Erythroblast (primary cell): Measurements from ENCODE around the gene OR1D2.
"Not testable (repeated sequence)": the region's sequence is repeated elsewhere in the genome, so short reads cannot be mapped to it uniquely, and the experiment has no call there.

ENCODE experiments used
- DNase-seq, 2 experiments: peaks; one replicate each; lab custom pipeline; 2025; lab: John Stamatoyannopoulos, UW
- GATA1 ChIP-seq: IDR thresholded peaks from 2 replicates; pipeline ENCODE4 v1.6.1; 2011; ENCODE audit warnings: low read depth, mild to moderate bottlenecking, control low read depth, low read length, moderate library complexity
- POLR2A ChIP-seq: IDR thresholded peaks from 2 replicates; pipeline ENCODE4 v1.6.1; 2011; ENCODE audit warnings: mild to moderate bottlenecking, low read length

The OR1D2 gene

DNA sequence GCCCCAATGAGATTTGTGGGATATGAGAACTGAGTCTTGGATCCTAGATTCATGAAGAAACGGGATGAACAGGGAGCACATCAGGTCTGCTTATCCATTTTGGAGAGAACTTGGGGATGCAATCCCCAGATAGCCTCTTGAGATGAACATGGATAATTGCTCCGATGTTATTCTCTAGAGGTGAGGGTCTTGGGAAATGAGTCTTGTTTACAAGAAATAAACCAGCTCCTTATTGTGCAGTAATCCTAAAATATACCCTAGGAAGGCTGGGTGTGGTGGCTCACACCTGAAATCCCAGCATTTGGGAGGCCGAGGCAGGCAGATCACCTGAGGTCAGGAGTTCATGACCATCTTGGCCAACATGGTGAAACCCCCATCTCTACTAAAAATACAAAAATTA is at the start of gene OR1D2:
Gene OR1D2 (minus strand): TSS at position 101 of the 400 bp plus-strand sequence. CDS start 11,426 bp downstream, outside the sequence.
- no peak for DNase-seq
- TF ChIP-seq POLR2A: no peak
- no peak for TF ChIP-seq GATA1

DNA sequence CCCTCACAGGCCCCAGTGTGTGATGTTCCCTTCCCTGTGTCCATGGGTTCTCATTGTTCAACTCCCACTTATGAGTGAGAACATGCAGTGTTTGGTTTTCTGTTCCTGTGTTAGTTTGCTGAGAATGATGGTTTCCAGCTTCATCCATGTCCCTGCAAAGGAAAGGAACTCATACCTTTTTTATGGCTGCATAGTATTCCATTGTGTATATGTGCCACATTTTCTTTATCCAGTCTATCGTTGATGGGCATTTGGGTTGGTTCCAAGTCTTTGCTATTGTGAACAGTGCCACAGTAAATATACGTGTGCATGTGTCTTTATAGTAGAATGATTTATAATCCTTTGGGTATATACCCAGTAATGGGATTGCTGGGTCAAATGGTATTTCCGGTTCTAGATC is 33.3 kb upstream of the OR1D2 start:
- DNase-seq: not testable (repeated sequence)

DNA sequence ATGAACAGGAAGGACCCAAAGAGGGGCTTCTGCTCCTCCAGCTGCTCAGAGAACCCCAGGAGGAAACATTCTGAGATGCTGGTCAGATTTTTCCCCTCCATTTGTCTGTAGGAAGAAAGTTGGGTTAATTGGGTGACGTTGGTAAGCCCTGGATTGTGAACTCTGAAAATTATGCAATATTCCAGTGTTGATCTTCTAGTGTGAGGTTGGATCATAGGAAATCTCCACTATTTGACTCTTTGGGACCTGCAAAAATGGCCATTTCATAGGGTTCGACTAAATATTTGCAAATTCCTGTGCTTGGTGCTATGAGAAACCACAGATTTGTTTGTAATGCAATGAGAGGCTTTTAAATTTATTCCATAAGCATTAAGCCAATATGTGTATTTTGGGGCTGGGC is 23.2 kb upstream of the OR1D2 start, which contains the start of gene OR1G1:
Gene OR1G1 (minus strand): TSS at position 101 of the 400 bp plus-strand sequence. CDS start 0 bp downstream, at position 101.
- TF ChIP-seq POLR2A (no peak), GATA1 (no peak)
- DNase-seq: no peak

GRCh38 chr17:3073850-3074249 is 30.4 kb downstream of the OR1D2 start:
- not testable (repeated sequence) for DNase-seq

DNA sequence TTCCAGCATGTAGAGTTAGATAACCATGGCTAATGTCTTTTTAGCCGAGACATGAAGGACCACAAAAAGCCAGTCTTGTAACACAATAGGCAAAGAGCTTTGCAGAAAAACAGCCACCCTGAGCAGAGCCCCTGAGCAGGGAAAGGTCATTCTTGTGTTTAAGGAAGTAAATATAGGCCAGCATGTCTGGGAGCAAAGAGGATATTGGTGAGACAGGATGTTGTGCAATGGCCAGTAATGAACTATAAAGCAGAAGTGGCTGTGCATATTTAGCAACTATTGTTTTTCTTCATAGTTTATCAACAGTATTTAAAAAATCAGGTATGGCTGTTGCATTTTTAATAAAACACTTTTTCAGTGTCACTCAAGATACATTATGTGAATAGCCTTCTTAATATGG is 39.0 kb downstream of the OR1D2 start:
- DNase-seq: not testable (repeated sequence)

DNA sequence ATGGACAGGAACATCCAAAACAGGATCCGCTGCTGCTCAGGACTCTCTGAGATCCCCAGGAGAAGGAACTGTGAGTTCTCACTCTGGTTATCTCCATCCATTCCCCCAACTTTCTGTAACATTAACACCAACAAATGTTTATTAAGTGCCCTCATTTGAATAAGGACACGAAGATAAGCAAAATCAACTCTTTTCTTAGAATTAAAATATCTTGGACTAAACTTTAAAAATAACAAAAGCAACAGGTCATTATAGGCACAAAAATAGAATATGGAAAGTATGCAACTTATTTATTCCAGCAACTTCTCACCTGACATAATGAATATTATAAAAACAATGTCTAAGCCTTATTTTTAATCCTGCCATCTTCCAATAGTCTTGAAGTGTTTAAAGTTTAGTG is 40.7 kb downstream of the OR1D2 start, which contains the start of gene OR1D5:
Gene OR1D5 (minus strand): TSS at position 101 of the 400 bp plus-strand sequence. CDS start 0 bp downstream, at position 101.
- DNase-seq: not testable (repeated sequence)

DNA sequence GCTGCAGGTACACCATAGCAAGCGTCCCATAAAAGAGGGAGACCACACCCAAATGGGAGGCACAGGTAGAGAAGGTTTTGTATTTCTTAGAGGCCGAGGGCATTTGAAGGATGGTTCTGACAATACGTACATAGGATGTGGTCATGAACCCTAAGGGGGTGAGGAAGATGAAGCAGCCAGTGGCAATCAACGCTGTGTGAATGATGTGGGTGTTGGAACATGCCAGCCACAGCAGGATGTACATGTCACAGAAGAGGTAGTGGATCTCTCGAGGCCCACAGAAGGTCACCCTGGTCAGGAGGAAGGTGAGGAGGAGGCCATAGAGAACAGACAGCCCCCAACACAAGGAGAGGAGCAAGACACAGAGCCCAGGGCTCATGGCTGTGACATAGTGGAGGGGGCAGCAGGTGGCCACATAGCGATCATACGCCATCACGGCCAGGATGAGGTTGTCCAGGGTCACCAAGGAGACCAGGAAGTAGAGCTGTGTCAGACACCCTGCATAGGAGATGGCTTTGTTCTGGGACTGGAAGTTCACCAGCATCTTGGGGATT is 41.3 kb downstream of the OR1D2 start:
- not testable (repeated sequence) for DNase-seq

GRCh38 chr17:3054868-3055267 is 49.4 kb downstream of the OR1D2 start:
- DNase-seq: not testable (repeated sequence)

GRCh38 chr17:3049705-3050295 is 54.4 kb downstream of the OR1D2 start:
- no peak for DNase-seq
- TF ChIP-seq POLR2A (no peak), GATA1 (no peak)

- DNase-seq: peak; percentile 88 to 92
- TF ChIP-seq GATA1 (no peak), POLR2A (peak; percentile 39)
Measured at GRCh38 chr17:3048727-3049471, 55.3 kb downstream of the OR1D2 start.

GRCh38 chr17:3046753-3047152 is 57.5 kb downstream of the OR1D2 start:
- DNase-seq: no peak
- TF ChIP-seq POLR2A: no peak
- TF ChIP-seq GATA1: no peak

DNA sequence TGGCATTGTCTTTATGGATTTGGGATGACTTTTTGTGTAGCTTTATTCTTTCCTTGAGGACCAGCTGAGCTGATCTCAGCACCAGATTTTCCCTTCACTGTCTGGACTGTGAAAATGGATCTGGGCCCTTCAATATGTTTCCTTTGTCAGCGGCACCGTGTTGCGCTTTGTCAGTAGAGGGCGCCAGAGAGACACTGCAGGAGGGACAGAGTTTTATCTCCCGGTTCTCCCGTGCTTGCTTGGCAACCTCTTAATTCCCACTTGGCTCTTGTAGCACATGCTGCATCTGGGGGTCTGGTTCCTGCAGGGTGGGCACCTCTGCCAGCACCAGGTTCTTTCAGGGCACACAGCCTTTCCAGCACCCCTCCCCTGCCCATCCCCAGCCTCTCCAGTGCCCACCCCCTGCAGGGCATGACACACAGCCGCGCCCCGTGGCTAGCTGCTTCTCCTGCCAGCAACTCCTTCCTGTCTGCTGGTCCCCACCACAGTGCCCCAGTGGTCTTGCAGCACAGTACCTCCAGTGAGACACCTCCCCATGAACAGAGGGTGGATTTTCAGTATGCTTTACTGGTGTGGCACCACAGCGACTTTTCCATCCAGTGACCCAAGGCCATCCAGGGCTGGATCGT is 60.4 kb downstream of the OR1D2 start:
- TF ChIP-seq GATA1 (no peak), POLR2A (no peak)
- peak; percentile 19 to 44 for DNase-seq

DNA sequence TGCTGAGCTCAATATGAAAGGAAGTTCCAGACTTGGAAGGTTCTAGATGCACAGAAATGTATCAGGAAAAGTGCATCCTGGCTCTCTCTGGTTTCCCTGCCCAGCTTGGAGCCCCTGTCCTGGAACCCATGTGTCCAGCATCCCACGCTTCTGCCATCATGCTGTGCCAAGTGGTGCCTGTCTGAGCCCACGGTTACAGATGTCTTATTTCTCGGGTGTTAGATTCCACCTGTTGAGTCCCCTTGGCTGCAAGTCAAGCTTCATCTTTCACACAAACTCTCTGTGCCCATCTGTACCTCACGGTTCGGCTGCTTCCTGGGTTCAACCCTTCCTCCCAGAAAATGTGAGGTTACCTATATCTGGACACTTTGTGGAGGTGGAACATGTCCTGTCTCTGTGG is 63.3 kb downstream of the OR1D2 start:
- no peak for TF ChIP-seq GATA1
- TF ChIP-seq POLR2A: no peak
- no peak for DNase-seq

DNA sequence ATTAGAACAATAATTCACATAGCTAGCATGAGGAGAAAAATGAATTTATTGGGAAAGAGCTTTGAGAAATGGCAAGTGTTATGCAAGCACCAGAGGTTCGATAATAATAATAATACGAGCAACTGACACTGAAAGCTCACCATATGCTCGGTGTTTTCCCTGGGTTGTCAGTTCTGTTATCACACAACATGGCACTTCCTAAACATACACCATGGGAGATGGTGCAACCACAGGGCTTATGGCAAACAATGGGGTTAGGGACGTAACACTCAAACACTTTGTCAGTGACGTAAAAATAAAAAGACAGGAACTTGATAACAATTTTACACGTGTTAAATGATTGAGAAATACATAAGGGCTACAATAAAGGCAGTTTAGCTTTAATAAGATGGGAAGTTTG is 64.5 kb downstream of the OR1D2 start:
- DNase-seq: no peak
- TF ChIP-seq POLR2A (no peak), GATA1 (no peak)

DNA sequence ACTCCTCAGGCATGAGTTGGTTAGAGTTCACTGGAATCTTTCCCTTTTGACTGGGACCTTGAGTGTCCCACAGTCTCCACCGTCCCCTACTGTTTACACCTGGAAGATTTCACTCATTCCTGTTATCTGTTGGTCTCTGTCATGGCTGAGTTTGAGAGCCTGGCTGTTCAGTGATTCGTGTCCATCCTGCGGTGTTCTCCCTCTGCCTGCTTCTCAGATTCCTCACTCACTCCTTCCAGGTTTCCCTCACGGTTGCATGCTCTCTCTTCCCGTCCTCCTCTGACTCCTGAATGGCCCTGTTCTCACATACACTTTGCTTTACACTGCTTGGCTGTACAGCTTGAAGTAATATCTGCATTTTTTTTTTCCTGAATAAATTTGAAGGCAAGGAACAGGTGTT is 65.3 kb downstream of the OR1D2 start:
- no peak for TF ChIP-seq POLR2A
- TF ChIP-seq GATA1: no peak
- no peak for DNase-seq
